Stimulated activated CD8-positive, alpha-beta memory T cell treated with anti-CD3 and anti-CD28 coated beads, Interleukin-12 subunit alpha, Interleukin-12 subunit beta, amount 100 ng/mL, for 1 hour (primary cell): ENCODE results near the gene SYT1.

ENCODE experiments used
- DNase-seq: peaks from one replicate; pipeline ENCODE4 v3.0.0-alpha.2; 2020; ENCODE audit warnings: low read depth

Gene SYT1

DNA sequence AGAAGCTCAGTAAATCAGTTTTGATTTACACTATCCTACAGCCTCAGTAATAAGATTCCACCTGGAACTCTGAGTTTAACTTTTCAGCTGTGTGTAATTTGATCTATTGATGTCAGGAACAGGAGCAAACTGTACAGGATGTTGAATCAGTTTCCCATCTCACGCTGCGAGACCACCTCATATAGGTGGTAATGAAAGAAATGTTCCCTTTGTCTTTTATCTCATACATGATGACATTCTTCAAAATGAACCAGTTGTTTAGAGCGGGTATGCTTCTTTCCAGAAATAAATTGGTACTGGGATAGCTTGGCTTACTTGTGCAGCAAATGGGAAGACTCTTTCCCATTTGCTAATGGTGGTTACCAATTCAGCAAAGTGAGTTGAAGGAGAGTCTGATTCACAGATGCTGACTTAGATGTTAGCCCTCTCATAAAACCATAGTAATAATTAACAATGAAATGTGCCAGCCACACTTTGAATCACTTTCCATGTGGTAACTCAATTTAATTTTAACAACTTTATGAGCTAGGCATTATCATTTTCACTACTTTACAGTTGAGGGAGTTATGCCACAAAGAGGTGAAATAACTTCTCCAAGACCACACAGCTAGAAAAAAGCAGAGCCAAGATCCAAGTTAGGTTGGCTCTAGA is 574.7 kb downstream of the SYT1 start:
- no peak for DNase-seq

DNA sequence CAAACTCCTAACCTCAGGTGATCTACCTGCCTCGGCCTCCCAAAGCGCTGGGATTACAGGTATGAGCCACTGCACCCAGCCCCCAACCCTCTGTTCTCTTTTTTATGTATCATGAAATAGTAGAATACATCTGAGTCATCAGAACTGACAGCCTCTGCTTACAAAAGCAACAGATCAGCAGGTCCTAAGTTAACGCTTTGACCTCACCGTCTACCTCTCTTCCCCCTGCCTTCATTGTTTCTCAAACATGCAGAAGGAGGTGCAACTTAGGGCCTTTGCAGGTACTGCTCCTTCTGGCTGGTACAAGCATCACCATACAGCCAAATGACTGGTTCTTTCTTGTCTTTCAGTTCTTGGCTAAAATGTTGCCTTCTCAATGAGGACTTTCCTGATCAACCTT is 577.0 kb downstream of the SYT1 start:
- no peak for DNase-seq

DNA sequence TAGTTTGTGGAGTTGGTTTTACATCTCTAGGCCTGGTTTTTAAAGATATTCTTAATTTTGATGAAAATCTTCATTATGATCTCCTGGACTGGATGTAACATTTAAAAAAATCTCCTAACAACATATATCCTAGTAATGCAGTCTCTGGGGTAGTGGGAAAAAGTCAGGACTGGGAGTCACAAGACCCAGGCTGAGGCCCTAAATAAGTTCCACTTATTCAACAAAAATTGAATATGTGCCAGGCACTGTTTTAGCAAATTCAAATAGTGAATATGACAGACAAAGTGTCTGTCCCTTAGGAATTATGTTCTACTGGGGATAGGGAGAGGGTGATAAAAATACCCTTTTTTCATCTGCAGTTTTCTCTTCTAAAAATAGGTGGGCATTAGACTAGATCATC is 577.8 kb downstream of the SYT1 start:
- DNase-seq = no peak

DNA sequence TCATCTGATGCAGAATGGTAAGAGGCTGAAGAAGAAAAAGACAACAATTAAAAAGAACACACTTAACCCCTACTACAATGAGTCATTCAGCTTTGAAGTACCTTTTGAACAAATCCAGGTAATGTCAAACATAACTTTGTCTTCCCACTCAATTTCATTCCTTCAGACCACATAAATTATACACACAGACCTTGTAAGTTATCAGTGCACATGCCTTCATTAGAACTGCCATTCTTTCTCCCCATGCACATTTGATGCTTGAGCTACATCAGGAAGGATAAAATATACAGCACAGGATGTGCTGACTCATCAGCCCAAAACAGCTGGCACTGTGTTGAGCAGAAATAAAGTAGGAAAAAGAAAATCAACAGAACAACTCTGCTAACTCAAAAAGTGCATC is 579.5 kb downstream of the SYT1 start:
- no peak for DNase-seq

DNA sequence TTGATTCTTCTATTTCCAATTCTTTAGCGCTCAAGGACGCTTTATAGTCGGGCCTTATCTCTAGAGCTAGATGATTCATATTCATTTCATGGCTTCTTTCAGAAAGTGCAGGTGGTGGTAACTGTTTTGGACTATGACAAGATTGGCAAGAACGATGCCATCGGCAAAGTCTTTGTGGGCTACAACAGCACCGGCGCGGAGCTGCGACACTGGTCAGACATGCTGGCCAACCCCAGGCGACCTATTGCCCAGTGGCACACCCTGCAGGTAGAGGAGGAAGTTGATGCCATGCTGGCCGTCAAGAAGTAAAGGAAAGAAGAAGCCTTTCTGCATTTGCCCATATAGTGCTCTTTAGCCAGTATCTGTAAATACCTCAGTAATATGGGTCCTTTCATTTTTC is 584.2 kb downstream of the SYT1 start:
- DNase-seq = no peak

DNA sequence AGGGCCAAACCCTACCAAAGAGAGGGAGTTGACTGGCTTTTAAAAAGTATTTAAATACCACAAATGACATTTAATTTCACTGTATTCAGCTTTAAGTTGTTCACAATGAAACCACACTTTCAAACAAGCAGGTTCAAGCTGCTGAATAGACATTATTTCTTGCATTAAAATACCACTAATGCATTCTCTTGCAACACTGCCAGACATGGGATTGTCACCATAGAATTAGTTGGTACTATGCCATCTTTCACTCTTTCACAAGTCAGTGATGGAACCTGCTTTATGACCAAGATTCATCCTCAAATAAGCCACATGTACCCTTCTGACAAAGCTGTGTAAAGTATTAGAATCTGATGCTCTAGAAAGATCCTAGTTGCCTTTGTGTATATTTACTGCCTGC is 586.8 kb downstream of the SYT1 start:
- no peak for DNase-seq

DNA sequence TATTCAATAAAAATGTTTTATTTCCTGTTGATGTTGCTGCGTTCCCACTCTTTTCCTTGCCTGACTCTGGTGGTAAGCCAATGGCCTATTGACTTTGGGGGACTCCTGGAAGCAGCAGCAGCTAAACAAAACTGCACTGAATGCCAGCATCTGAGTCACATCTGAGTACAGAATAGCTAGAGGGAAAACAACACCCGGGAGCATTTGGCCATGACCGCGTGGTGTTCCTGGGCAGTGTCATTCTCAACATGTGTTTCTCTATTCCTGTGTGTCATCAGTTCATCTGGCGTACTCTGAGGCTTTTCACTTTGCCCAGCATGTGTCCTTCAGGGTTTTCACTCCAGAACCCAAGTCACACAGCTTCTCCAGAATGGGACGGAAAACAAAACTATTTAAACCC is 587.4 kb downstream of the SYT1 start:
- DNase-seq = no peak

DNA sequence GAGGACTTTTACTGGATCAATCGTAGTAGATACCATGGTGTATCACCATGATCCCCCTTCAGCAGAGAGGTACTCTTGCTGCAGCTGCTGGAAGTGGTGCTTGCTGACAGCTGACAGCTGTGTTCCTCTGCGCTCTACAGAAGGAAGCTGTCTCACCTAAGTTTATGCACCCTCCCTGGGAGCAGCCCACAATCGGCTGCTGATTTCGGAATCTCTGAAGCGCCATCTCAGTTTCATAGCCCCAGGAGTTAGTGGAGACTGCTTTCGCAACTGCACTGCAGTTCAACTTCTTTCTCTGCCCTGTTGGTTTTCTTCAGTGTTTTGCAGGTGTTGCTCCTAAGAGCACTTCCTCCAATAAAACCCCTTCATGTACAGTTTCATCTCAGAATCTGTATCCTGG is 588.3 kb downstream of the SYT1 start:
- no peak for DNase-seq

DNA sequence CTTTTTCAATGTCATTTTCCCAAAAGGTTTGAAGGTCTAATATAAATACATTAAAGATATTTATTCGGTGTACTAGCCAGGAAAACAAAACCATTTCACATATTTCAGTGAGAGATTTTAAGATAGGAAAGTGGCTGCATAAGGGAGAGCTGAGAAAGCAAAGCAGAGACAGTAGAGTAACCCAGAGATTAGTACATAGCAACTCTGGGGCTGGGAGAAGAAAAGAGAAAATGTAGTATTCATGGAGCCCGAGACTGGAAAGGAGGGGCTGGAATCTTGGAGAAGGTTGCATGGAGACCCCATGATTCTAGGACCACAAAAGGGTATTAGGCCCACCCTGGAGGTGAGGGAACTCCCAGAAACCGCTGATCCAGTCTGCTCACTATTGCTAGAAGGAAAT is 589.2 kb downstream of the SYT1 start:
- DNase-seq = no peak

DNA sequence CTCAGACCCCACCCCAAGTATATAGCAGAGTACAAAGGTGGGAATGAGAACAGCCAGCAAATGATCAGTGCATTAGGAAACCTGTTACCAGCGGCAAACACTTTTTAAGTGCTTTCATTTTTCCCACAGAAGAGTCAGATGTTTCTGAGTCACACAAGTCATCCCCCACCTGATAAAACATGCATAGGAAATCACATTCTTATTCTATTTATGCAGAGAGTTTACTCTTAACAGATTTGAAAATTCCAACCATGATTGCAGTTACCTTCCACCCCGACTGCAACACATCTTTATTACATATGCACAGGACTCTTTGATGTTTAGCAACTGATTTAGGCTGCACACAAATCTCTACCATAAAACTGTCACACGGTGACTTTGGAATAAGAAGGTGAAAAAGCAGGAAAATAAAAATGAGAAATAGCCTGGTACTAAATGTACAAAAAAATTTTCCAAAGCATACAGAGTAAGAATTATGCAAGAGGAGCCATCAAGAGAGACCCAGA is 589.8 kb downstream of the SYT1 start:
- DNase-seq = no peak

DNA sequence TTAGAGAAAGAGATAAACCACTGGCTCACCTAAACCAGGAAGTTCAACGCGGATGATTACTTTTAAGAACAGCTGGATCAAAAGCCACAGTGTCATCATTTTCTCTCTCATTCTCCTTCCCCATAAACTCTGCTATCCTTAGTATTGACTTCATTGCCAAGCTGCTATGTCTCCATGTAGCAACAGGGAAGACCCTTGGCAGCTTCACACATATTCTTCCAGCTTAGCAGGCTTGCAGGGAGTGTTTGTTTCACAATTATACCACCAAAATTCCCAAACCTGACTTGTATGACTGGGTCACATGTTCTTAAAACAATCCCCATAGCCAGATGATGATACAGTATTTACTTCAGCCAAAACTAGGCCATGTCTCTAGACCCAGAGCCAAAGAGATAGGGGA is 590.7 kb downstream of the SYT1 start:
- DNase-seq = no peak

DNA sequence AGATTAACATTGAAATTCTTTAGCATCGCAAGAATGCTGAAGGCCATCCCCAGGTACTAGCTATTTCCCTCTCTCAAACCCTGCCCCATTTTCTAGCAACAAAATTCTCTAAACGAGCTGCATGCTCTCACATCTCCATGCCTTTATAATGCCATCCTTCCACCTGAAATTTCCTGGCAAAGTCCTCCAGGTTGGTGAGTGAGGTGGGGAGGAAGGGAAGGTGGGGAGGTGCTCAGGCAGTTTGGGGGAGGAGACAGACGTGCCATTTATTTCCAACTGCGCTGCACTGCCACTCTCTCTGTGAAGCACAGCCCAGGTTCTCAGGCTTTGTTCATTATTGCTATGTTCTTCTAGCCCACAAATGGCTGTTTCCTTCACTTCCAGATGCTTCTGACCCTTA is 617.7 kb downstream of the SYT1 start:
- no peak for DNase-seq

DNA sequence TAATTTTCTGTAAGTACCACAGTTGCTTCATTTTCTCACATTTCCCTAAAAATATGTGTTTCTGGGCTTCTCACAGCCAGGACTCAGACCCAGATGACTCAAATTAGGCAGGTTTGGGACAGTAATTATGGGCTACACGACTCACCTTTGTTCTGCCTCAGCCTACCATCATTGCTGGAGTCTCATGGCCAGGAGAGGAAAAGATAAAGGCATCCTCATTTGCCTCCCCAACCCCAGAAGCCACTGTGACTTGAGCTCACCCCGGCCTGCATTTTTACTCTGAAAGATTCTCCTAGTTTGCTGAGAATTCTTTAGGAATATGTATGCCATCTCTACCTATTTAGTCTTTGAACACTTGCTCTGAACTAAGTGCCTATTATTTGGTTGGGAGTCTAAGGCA is 618.3 kb downstream of the SYT1 start:
- no peak for DNase-seq

DNA sequence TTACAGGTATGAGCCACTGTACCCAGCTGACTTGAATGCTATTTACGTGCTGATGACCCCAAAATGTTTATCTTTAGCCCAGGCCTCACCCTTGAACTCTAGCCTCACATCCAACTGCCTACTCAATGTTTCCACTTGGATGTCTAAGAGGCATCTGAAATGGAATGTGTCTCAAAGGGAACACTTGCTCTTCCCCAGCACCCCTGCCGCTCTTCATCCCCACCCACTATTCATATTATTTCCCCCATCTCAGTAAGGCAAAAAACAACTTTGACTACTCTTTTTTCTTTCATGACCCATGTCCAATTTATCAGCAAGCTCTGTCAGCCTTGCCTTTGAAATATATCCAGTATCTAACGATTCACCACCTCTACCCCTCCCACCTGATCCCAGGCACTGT is 621.6 kb downstream of the SYT1 start:
- no peak for DNase-seq

DNA sequence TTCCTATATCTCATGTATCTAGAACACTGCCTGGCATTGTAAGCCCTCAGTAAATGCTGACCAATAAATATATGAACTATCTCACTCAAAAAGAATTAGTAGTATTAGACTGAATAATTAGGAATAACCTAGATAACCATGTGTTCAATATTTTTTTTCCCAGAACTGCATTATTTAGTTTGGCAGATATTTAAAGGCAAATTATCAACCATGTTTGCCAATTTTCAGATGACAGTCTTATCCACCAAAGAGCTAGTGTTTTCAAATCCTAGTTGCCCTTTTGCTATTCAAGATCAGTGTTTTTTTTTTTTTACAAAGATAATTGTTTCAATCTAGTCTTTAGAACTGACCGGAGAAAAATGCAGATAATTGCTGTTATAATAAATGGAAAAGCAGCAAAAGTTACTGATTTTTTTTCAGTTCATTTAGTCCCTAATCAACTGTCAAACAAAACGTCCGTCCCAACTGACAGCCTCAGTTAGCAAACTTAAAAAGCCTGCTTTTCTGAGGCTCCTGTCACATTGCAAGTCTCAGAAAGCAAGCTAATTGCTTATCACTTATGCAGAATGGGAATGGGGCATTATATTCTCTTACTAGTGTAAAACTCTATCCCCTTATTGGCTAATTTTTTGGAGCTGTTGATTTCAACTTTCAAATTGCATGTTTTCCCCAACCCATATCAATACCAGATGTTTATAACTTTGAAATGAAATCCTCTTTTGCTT is 623.0 kb downstream of the SYT1 start:
- DNase-seq = no peak
